Cortex of kidney (tissue), 1 donor: Measurements from ENCODE around the gene L3MBTL4.
"Not testable (repeated sequence)": the region's sequence is repeated elsewhere in the genome, so short reads cannot be mapped to it uniquely, and the experiment has no call there.

Source experiments
- DNase-seq: peaks from one replicate; lab custom pipeline; 2025; lab: John Stamatoyannopoulos, UW

Gene L3MBTL4

GRCh38 chr18:6106091-6106685, 308.5 kb downstream of the L3MBTL4 start:
- DNase-seq: no peak

- DNase-seq: no peak
Measured at GRCh38 chr18:6103741-6104140, 311.0 kb downstream of the L3MBTL4 start.

GRCh38 chr18:6096730-6097129, 318.0 kb downstream of the L3MBTL4 start:
- DNase-seq: no peak

- DNase-seq: no peak
Measured at GRCh38 chr18:6088432-6088831, 326.3 kb downstream of the L3MBTL4 start.

- DNase-seq: no peak
Measured at GRCh38 chr18:6086731-6087130, 328.0 kb downstream of the L3MBTL4 start.

- DNase-seq: no peak
Measured at GRCh38 chr18:6079406-6079805, 335.3 kb downstream of the L3MBTL4 start.

GRCh38 chr18:6078877-6079276, 335.8 kb downstream of the L3MBTL4 start:
- no peak for DNase-seq

GRCh38 chr18:6072423-6072822, 342.3 kb downstream of the L3MBTL4 start:
- DNase-seq: not testable (repeated sequence)

- no peak for DNase-seq
Measured at GRCh38 chr18:6069539-6069938, 345.2 kb downstream of the L3MBTL4 start.

GRCh38 chr18:6069103-6069502, 345.6 kb downstream of the L3MBTL4 start:
- no peak for DNase-seq

- DNase-seq: no peak
Measured at GRCh38 chr18:6060149-6060548, 354.6 kb downstream of the L3MBTL4 start.

GRCh38 chr18:6059551-6059950, 355.2 kb downstream of the L3MBTL4 start:
- no peak for DNase-seq

- no peak for DNase-seq
Measured at GRCh38 chr18:6058941-6059340, 355.8 kb downstream of the L3MBTL4 start.

GRCh38 chr18:6057604-6058003, 357.1 kb downstream of the L3MBTL4 start:
- no peak for DNase-seq

GRCh38 chr18:6056171-6056910, 358.4 kb downstream of the L3MBTL4 start:
- no peak for DNase-seq

- DNase-seq: no peak
Measured at GRCh38 chr18:6055711-6056110, 359.0 kb downstream of the L3MBTL4 start.

- DNase-seq: no peak
Measured at GRCh38 chr18:6054256-6054842, 360.4 kb downstream of the L3MBTL4 start.

- DNase-seq: no peak
Measured at GRCh38 chr18:6052449-6052913, 362.2 kb downstream of the L3MBTL4 start.

- not testable (repeated sequence) for DNase-seq
Measured at GRCh38 chr18:6047596-6047995, 367.1 kb downstream of the L3MBTL4 start.

GRCh38 chr18:6044773-6045172, 369.9 kb downstream of the L3MBTL4 start:
- DNase-seq: no peak

GRCh38 chr18:6044319-6044718, 370.4 kb downstream of the L3MBTL4 start:
- no peak for DNase-seq

GRCh38 chr18:6039055-6039454, 375.7 kb downstream of the L3MBTL4 start:
- no peak for DNase-seq

- no peak for DNase-seq
Measured at GRCh38 chr18:6031442-6031841, 383.3 kb downstream of the L3MBTL4 start.
